Measurements from ENCODE around the gene LIPA.

DNA sequence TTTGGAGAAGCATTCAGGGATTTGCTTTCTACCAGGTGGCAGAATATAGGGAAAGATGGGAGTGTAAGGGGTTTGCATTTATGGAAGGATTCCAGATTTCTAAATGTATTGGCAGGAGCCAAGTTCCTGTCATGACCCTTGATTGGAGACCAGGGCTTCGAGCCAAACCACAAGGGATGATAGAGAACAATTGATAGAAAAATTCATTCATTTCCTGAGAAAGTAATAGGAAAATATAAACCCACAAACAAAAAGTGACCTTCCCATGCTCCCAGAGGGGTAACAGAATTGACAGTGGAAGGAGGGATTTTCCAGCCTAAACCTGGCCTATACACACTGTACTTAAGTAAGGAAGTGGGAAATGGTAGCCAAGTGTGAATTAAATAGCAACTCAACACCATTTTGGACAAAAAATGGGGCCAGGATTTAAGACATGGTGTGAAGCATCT lies 27.9 kb upstream of the LIPA start:
- TF ChIP-seq ARNTL (CRISPR knock-in tag; IDR thresholded peaks at IDR 0.05; ENCODE audit: borderline replicate concordance, low read depth) (no peak), ISL1 (CRISPR knock-in tag; IDR thresholded peaks at IDR 0.05) (peak; percentile 74), CSDC2 (CRISPR knock-in tag; IDR thresholded peaks at IDR 0.05) (no peak), ZFP3 (CRISPR knock-in tag; IDR thresholded peaks at IDR 0.05) (no peak), RARB (CRISPR knock-in tag; IDR thresholded peaks at IDR 0.05) (no peak), SNAI2 (CRISPR knock-in tag; IDR thresholded peaks at IDR 0.05) (no peak), ZNF8 (CRISPR knock-in tag; IDR thresholded peaks at IDR 0.05) (no peak)
- TF ChIP-seq, protein P1, sequence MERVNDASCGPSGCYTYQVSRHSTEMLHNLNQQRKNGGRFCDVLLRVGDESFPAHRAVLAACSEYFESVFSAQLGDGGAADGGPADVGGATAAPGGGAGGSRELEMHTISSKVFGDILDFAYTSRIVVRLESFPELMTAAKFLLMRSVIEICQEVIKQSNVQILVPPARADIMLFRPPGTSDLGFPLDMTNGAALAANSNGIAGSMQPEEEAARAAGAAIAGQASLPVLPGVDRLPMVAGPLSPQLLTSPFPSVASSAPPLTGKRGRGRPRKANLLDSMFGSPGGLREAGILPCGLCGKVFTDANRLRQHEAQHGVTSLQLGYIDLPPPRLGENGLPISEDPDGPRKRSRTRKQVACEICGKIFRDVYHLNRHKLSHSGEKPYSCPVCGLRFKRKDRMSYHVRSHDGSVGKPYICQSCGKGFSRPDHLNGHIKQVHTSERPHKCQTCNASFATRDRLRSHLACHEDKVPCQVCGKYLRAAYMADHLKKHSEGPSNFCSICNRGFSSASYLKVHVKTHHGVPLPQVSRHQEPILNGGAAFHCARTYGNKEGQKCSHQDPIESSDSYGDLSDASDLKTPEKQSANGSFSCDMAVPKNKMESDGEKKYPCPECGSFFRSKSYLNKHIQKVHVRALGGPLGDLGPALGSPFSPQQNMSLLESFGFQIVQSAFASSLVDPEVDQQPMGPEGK (CRISPR knock-in tag; IDR thresholded peaks at IDR 0.05; ENCODE audit: borderline replicate concordance): no peak
- TF ChIP-seq, protein P2, sequence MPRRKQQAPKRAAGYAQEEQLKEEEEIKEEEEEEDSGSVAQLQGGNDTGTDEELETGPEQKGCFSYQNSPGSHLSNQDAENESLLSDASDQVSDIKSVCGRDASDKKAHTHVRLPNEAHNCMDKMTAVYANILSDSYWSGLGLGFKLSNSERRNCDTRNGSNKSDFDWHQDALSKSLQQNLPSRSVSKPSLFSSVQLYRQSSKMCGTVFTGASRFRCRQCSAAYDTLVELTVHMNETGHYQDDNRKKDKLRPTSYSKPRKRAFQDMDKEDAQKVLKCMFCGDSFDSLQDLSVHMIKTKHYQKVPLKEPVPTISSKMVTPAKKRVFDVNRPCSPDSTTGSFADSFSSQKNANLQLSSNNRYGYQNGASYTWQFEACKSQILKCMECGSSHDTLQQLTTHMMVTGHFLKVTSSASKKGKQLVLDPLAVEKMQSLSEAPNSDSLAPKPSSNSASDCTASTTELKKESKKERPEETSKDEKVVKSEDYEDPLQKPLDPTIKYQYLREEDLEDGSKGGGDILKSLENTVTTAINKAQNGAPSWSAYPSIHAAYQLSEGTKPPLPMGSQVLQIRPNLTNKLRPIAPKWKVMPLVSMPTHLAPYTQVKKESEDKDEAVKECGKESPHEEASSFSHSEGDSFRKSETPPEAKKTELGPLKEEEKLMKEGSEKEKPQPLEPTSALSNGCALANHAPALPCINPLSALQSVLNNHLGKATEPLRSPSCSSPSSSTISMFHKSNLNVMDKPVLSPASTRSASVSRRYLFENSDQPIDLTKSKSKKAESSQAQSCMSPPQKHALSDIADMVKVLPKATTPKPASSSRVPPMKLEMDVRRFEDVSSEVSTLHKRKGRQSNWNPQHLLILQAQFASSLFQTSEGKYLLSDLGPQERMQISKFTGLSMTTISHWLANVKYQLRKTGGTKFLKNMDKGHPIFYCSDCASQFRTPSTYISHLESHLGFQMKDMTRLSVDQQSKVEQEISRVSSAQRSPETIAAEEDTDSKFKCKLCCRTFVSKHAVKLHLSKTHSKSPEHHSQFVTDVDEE (CRISPR knock-in tag; IDR thresholded peaks at IDR 0.05): no peak
- TF ChIP-seq, protein P3, sequence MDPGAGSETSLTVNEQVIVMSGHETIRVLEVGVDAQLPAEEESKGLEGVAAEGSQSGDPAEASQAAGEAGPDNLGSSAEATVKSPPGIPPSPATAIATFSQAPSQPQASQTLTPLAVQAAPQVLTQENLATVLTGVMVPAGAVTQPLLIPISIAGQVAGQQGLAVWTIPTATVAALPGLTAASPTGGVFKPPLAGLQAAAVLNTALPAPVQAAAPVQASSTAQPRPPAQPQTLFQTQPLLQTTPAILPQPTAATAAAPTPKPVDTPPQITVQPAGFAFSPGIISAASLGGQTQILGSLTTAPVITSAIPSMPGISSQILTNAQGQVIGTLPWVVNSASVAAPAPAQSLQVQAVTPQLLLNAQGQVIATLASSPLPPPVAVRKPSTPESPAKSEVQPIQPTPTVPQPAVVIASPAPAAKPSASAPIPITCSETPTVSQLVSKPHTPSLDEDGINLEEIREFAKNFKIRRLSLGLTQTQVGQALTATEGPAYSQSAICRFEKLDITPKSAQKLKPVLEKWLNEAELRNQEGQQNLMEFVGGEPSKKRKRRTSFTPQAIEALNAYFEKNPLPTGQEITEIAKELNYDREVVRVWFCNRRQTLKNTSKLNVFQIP (CRISPR knock-in tag; IDR thresholded peaks at IDR 0.05; ENCODE audit: borderline replicate concordance, low read depth): no peak
